WTC11 (cell line): ENCODE measurements around the gene MMP24. TPM values are rescaled to one million over a fixed set of nuclear protein-coding genes. Genes with fewer than 3 reads are reported as not detected.

Source experiments
- ATAC-seq: fragments of 200-7000 bp; cut with Tn5 transposase; 2 replicates; pipeline ENCODE4 v1.10.0; 2021; ENCODE audit warnings: mild to moderate bottlenecking, moderate library complexity
- CTCF ChIA-PET: fragments of 300-600 bp; sonication (Branson Sonifier 250); formaldehyde crosslinking; loops from one replicate; lab custom pipeline; 2021; ENCODE audit warnings: antibody characterized with exemption; lab: Charles Lee
- POLR2A ChIA-PET: fragments of 350-600 bp; sonication (Branson Sonifier 250); formaldehyde crosslinking; loops from one replicate; lab custom pipeline; 2021; ENCODE audit warnings: antibody characterized with exemption; lab: Charles Lee
- DNase-seq: peaks from one replicate; pipeline ENCODE4 v3.0.0; 2021; ENCODE audit warnings: low spot score
- H3K27ac Mint-ChIP-seq: 2 replicates; pipeline ENCODE4 v1.8.0; 2021; ENCODE audit warnings: mixed read lengths
- H3K27me3 Mint-ChIP-seq: 2 replicates; pipeline ENCODE4 v1.8.0; 2021; ENCODE audit warnings: low read depth, mild to moderate bottlenecking, moderate library complexity, mixed read lengths
- H3K36me3 Mint-ChIP-seq: 2 replicates; pipeline ENCODE4 v1.8.0; 2021; ENCODE audit warnings: mixed read lengths
- H3K4me1 Mint-ChIP-seq: 2 replicates; pipeline ENCODE4 v1.8.0; 2022; ENCODE audit warnings: mixed read lengths
- H3K4me3 Mint-ChIP-seq: 2 replicates; pipeline ENCODE4 v1.8.0; 2021; ENCODE audit warnings: mild to moderate bottlenecking, moderate library complexity, mixed read lengths
- H3K9me3 Mint-ChIP-seq: 2 replicates; pipeline ENCODE4 v1.8.0; 2021; ENCODE audit warnings: mixed read lengths
- AR ChIP-seq: fragments of 250-450 bp; sonication (Bioruptor Pico); IDR thresholded peaks from 2 replicates; pipeline ENCODE4 v1.9.0; 2021; ENCODE audit warnings: mild to moderate bottlenecking
- ESRRA ChIP-seq: sonication (generic); formaldehyde crosslinking; IDR thresholded peaks from 2 replicates; pipeline ENCODE4 v1.8.1; 2022; ENCODE audit warnings: mild to moderate bottlenecking, missing genetic modification reagents, borderline replicate concordance
- ETV6 ChIP-seq: sonication (generic); formaldehyde crosslinking; IDR thresholded peaks from 2 replicates; pipeline ENCODE4 v1.8.1; 2022; ENCODE audit warnings: mild to moderate bottlenecking, missing genetic modification reagents
- GTF2I ChIP-seq: fragments of 250-450 bp; sonication (Bioruptor Pico); conservative IDR thresholded peaks from 2 replicates; pipeline ENCODE4 v1.4.0; 2021; ENCODE audit warnings: mild to moderate bottlenecking
- IRF1 ChIP-seq: sonication (generic); formaldehyde crosslinking; IDR thresholded peaks from 2 replicates; pipeline ENCODE4 v1.8.0; 2023; ENCODE audit warnings: missing genetic modification reagents
- JAZF1 ChIP-seq: fragments of 250-450 bp; sonication (Bioruptor Pico); IDR thresholded peaks from 2 replicates; pipeline ENCODE4 v1.9.0; 2021; ENCODE audit warnings: moderate library complexity, mild to moderate bottlenecking, inconsistent platforms
- JUN ChIP-seq: sonication (generic); formaldehyde crosslinking; IDR thresholded peaks from 2 replicates; pipeline ENCODE4 v1.8.0; 2023; ENCODE audit warnings: mild to moderate bottlenecking, missing genetic modification reagents
- NFATC4 ChIP-seq: fragments of 250-450 bp; sonication (Bioruptor Pico); IDR thresholded peaks from 2 replicates; pipeline ENCODE4 v1.9.0; 2021; ENCODE audit warnings: mild to moderate bottlenecking
- NFYB ChIP-seq: sonication (generic); formaldehyde crosslinking; conservative IDR thresholded peaks from 2 replicates; pipeline ENCODE4 v1.8.0; 2022; ENCODE audit warnings: low read depth, missing genetic modification reagents
- NR2C2 ChIP-seq: sonication (generic); formaldehyde crosslinking; IDR thresholded peaks from 2 replicates; pipeline ENCODE4 v1.8.0; 2022; ENCODE audit warnings: mild to moderate bottlenecking, missing genetic modification reagents
- STAT6 ChIP-seq: sonication (generic); formaldehyde crosslinking; conservative IDR thresholded peaks from 2 replicates; pipeline ENCODE4 v1.8.1; 2023; ENCODE audit warnings: mild to moderate bottlenecking, low read depth, missing genetic modification reagents, moderate library complexity
- TEAD1 ChIP-seq: sonication (generic); formaldehyde crosslinking; IDR thresholded peaks from 2 replicates; pipeline ENCODE4 v1.8.0; 2022; ENCODE audit warnings: mild to moderate bottlenecking, missing genetic modification reagents
- ZNF138 ChIP-seq: sonication (generic); formaldehyde crosslinking; conservative IDR thresholded peaks from 2 replicates; pipeline ENCODE4 v1.8.1; 2022; ENCODE audit warnings: mild to moderate bottlenecking, moderate library complexity, missing genetic modification reagents
- ZNF219 ChIP-seq: sonication (generic); formaldehyde crosslinking; IDR thresholded peaks from 2 replicates; pipeline ENCODE4 v1.8.0; 2023; ENCODE audit warnings: missing genetic modification reagents, mild to moderate bottlenecking, borderline replicate concordance
- total RNA-seq: library from RNA; stranded (reverse); gene quantifications from 3 replicates; pipeline ENCODE4 v1.2.3, GENCODE V29; 2021
- TF ChIP-seq, protein P1 (sequence below): fragments of 200-600 bp; IDR thresholded peaks from 2 replicates; pipeline ENCODE4 v1.8.0; 2022; ENCODE audit warnings: antibody characterized with exemption
- TF ChIP-seq, protein P2 (sequence below): sonication (generic); formaldehyde crosslinking; IDR thresholded peaks from 2 replicates; pipeline ENCODE4 v1.8.0; 2022; ENCODE audit warnings: mild to moderate bottlenecking, missing genetic modification reagents
- TF ChIP-seq, protein P3 (sequence below): sonication (generic); formaldehyde crosslinking; IDR thresholded peaks from 2 replicates; pipeline ENCODE4 v1.8.1; 2022; ENCODE audit warnings: missing genetic modification reagents, borderline replicate concordance

MMP24 gene
- total RNA-seq, 1 experiment from 2014 or later = 16.8 TPM

DNA sequence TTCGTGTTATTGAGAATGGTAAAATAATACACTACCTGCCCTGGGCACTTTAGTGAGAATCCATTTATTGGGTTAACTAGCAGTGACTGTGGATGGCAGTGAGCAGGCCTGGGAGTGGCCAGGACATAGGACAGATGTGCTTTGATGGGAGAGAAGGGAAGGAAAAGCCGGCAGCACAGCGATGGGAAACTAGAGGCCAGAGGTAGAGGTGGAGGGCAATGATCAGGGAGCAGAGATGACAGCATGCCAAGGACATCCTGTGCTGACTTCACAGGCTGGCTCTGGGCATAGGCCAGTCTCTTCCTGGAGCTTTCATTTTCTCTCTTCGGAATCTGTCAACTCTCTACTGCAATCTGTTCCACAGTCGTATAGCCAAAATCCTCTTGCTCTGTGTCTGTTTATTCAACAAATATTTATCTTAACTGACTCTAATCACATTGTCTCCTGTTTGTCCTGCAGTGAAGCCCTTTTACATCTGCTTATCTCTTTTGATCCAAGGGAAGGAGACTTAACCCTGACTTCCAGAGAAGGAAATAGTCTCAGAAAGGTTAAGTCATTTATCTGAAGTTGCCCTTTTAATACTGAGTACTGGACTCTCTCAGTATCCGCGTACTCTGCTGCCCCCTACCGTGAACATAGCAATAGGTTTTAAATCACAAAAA lies 18.4 kb upstream of the MMP24 start:
- TF ChIP-seq, protein P1, sequence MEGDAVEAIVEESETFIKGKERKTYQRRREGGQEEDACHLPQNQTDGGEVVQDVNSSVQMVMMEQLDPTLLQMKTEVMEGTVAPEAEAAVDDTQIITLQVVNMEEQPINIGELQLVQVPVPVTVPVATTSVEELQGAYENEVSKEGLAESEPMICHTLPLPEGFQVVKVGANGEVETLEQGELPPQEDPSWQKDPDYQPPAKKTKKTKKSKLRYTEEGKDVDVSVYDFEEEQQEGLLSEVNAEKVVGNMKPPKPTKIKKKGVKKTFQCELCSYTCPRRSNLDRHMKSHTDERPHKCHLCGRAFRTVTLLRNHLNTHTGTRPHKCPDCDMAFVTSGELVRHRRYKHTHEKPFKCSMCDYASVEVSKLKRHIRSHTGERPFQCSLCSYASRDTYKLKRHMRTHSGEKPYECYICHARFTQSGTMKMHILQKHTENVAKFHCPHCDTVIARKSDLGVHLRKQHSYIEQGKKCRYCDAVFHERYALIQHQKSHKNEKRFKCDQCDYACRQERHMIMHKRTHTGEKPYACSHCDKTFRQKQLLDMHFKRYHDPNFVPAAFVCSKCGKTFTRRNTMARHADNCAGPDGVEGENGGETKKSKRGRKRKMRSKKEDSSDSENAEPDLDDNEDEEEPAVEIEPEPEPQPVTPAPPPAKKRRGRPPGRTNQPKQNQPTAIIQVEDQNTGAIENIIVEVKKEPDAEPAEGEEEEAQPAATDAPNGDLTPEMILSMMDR = peak; percentile 57
- TF ChIP-seq IRF1 (CRISPR knock-in tag) (no peak), JAZF1 (CRISPR knock-in tag) (no peak), NR2C2 (CRISPR knock-in tag) (no peak)
- TF ChIP-seq, protein P2, sequence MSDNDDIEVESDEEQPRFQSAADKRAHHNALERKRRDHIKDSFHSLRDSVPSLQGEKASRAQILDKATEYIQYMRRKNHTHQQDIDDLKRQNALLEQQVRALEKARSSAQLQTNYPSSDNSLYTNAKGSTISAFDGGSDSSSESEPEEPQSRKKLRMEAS (CRISPR knock-in tag) = no peak
- ATAC-seq (peak; percentile 96), DNase-seq (peak; percentile 79)
- no peak overlapping the region for H3K27ac Mint-ChIP-seq
- H3K4me3 Mint-ChIP-seq = no peak overlapping the region
- H3K27me3 Mint-ChIP-seq = no peaks in the 10 kb centered on the region
- H3K36me3 Mint-ChIP-seq = peaks cover 3% of the 10 kb centered on the region; the same call in 1 of the 2 replicates
- ChIA-PET POLR2A (no interaction called here), CTCF (interaction anchor here (1.1 to 4.4 kb wide), 4 partner anchors 18 to 112 kb away, joined by 3 to 72 read pairs (median 14); partner anchors contain the start of genes EDEM2 and MMP24)
- H3K9me3 Mint-ChIP-seq = peaks cover 8% of the 10 kb centered on the region
- no peaks in the 10 kb centered on the region for H3K4me1 Mint-ChIP-seq

- ATAC-seq = no peak
- no peak overlapping the region for H3K4me3 Mint-ChIP-seq
- ChIA-PET POLR2A (interaction anchor here (0.8 kb wide), 1 partner anchor 24 kb away, joined by 3 read pairs; no protein-coding TSS in a partner anchor), CTCF (interaction anchor here (1.6 to 2.8 kb wide), 3 partner anchors 70 to 119 kb away, joined by 7 to 12 read pairs (median 9); no protein-coding TSS in a partner anchor)
- H3K4me1 Mint-ChIP-seq = no peaks in the 10 kb centered on the region
- no peaks in the 10 kb centered on the region for H3K36me3 Mint-ChIP-seq
- H3K9me3 Mint-ChIP-seq = no peaks in the 10 kb centered on the region
- no peak overlapping the region for H3K27ac Mint-ChIP-seq
- H3K27me3 Mint-ChIP-seq = no peaks in the 10 kb centered on the region; the same call in 1 of the 2 replicates
- TF ChIP-seq STAT6 (CRISPR knock-in tag) = no peak
- TF ChIP-seq, all 79 proteins: peak for 0
- no peak for DNase-seq
Observed at GRCh38 chr20:35215066-35215956, 11.2 kb upstream of the MMP24 start.

GRCh38 chr20:35216541-35216940 lies 9.9 kb upstream of the MMP24 start:
- H3K4me1 Mint-ChIP-seq = peaks cover 4% of the 10 kb centered on the region
- H3K36me3 Mint-ChIP-seq = no peaks in the 10 kb centered on the region
- no peak overlapping the region for H3K4me3 Mint-ChIP-seq
- H3K9me3 Mint-ChIP-seq = no peaks in the 10 kb centered on the region
- no peak overlapping the region for H3K27ac Mint-ChIP-seq
- ChIA-PET POLR2A (interaction anchor here (0.8 kb wide), 1 partner anchor 26 kb away, joined by 3 read pairs; no protein-coding TSS in a partner anchor), CTCF (interaction anchor here (1.1 to 1.8 kb wide), 3 partner anchors 70 to 120 kb away, joined by 5 to 9 read pairs (median 7); partner anchors contain the start of gene EDEM2)
- ATAC-seq (no peak), DNase-seq (no peak)
- no peaks in the 10 kb centered on the region; the same call in 1 of the 2 replicates for H3K27me3 Mint-ChIP-seq
- TF ChIP-seq JUN (CRISPR knock-in tag) (no peak), ZNF219 (CRISPR knock-in tag) (no peak), NFYB (CRISPR knock-in tag) (no peak), ETV6 (CRISPR knock-in tag) (no peak), JAZF1 (CRISPR knock-in tag) (no peak), NFATC4 (CRISPR knock-in tag) (no peak), AR (CRISPR knock-in tag) (no peak), IRF1 (CRISPR knock-in tag) (no peak), GTF2I (CRISPR knock-in tag) (no peak), ESRRA (CRISPR knock-in tag) (no peak), TEAD1 (CRISPR knock-in tag) (no peak), ZNF138 (no peak)
- TF ChIP-seq, protein P3, sequence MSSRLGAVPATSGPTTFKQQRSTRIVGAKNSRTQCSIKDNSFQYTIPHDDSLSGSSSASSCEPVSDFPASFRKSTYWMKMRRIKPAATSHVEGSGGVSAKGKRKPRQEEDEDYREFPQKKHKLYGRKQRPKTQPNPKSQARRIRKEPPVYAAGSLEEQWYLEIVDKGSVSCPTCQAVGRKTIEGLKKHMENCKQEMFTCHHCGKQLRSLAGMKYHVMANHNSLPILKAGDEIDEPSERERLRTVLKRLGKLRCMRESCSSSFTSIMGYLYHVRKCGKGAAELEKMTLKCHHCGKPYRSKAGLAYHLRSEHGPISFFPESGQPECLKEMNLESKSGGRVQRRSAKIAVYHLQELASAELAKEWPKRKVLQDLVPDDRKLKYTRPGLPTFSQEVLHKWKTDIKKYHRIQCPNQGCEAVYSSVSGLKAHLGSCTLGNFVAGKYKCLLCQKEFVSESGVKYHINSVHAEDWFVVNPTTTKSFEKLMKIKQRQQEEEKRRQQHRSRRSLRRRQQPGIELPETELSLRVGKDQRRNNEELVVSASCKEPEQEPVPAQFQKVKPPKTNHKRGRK (CRISPR knock-in tag) = no peak
